Measurements from ENCODE around the gene DEFB118. TPM values are rescaled to one million over a fixed set of nuclear protein-coding genes. Genes with fewer than 3 reads are reported as not detected.

Gene DEFB118
- total and polyA plus RNA-seq, 9 donors: 0.43 TPM; not detected in 8

- H3K4me1 ChIP-seq (ENCODE audit: insufficient read depth): no peaks in the 10 kb centered on the region
- no peak overlapping the region for H3K27ac ChIP-seq
- WGBS, 3 donors: 32 to 46% (median 35%) methylated on average over 1 of the region's 1 CpG
- no peak for DNase-seq
- no peaks in the 10 kb centered on the region for H3K27me3 ChIP-seq
- H3K36me3 ChIP-seq: no peaks in the 10 kb centered on the region
- no peaks in the 10 kb centered on the region for H3K9me3 ChIP-seq
- TF ChIP-seq EP300 (IDR thresholded peaks at IDR 0.05) (no peak), CTCF (IDR thresholded peaks at IDR 0.05) (no peak)
- H3K4me3 ChIP-seq: no peak overlapping the region
- intact Hi-C loops (cut with DNase I): no loop called here
These were observed 41.6 kb downstream of the DEFB118 start for GRCh38 chr20:31410011-31410410.

GRCh38 chr20:31414381-31414780 lies 46.0 kb downstream of the DEFB118 start:
- intact Hi-C loops (cut with DNase I): no loop called here
- Histone ChIP-seq H3K36me3 (no peaks in the 10 kb centered on the region), H3K9me3 (no peaks in the 10 kb centered on the region), H3K27me3 (no peaks in the 10 kb centered on the region), H3K27ac (no peak overlapping the region), H3K4me3 (no peak overlapping the region), H3K4me1 (ENCODE audit: insufficient read depth) (no peaks in the 10 kb centered on the region)
- TF ChIP-seq EP300 (IDR thresholded peaks at IDR 0.05): no peak
- no peak for TF ChIP-seq CTCF (IDR thresholded peaks at IDR 0.05)
- TF ChIP-seq POLR2A (IDR thresholded peaks at IDR 0.05): no peak
- DNase-seq: no peak
- 63 to 73% (median 68%) methylated on average over 6 of the region's 6 CpGs for WGBS, 3 donors

GRCh38 chr20:31415653-31416052 lies 47.3 kb downstream of the DEFB118 start:
- TF ChIP-seq POLR2A (IDR thresholded peaks at IDR 0.05): no peak
- no peak for TF ChIP-seq EP300 (IDR thresholded peaks at IDR 0.05)
- intact Hi-C loops (cut with DNase I): no loop called here
- Histone ChIP-seq H3K4me1 (ENCODE audit: insufficient read depth) (no peaks in the 10 kb centered on the region), H3K27me3 (no peaks in the 10 kb centered on the region), H3K4me3 (no peak overlapping the region), H3K9me3 (no peaks in the 10 kb centered on the region), H3K36me3 (no peaks in the 10 kb centered on the region), H3K27ac (no peak overlapping the region)
- DNase-seq: no peak
- 80 to 94% (median 88%) methylated on average over 2 of the region's 2 CpGs for WGBS, 3 donors

GRCh38 chr20:31418307-31418706 lies 49.9 kb downstream of the DEFB118 start:
- no peak for TF ChIP-seq CTCF (IDR thresholded peaks at IDR 0.05)
- no peak for TF ChIP-seq POLR2A (IDR thresholded peaks at IDR 0.05)
- no peak for TF ChIP-seq EP300 (IDR thresholded peaks at IDR 0.05)
- Histone ChIP-seq H3K9me3 (no peaks in the 10 kb centered on the region), H3K36me3 (no peaks in the 10 kb centered on the region), H3K4me3 (no peak overlapping the region), H3K27me3 (no peaks in the 10 kb centered on the region), H3K4me1 (ENCODE audit: insufficient read depth) (no peaks in the 10 kb centered on the region), H3K27ac (no peak overlapping the region)
- no peak for DNase-seq
- intact Hi-C loops (cut with DNase I): no loop called here
- WGBS, 3 donors: 77 to 80% (median 78%) methylated on average over 7 of the region's 7 CpGs

Small RNA genes within 50 kb of the gene (small RNA-seq; reads per million reads assigned to genes)
- gene DEFB117 (not detected), gene RF00561 (not detected), gene RNA5SP480 (not detected)

Other genes with a start within 250 kb of the DEFB118 start
- gene DEFB115, start 110.9 kb upstream of the DEFB118 start, total RNA-seq: not detected
- gene DEFB115, start 110.9 kb upstream of the DEFB118 start, polyA plus RNA-seq: not detected
- gene DEFB116, start 60.0 kb upstream of the DEFB118 start, total RNA-seq: not detected
- not detected for gene DEFB116, start 60.0 kb upstream of the DEFB118 start, polyA plus RNA-seq
- gene DEFB119, start 22.0 kb downstream of the DEFB118 start, total RNA-seq: not detected
- not detected for gene DEFB119, start 22.0 kb downstream of the DEFB118 start, polyA plus RNA-seq
- not detected for gene DEFB121, start 37.6 kb downstream of the DEFB118 start, total RNA-seq
- gene DEFB121, start 37.6 kb downstream of the DEFB118 start, polyA plus RNA-seq: not detected
- gene DEFB123, start 72.0 kb downstream of the DEFB118 start, total RNA-seq: not detected
- not detected for gene DEFB123, start 72.0 kb downstream of the DEFB118 start, polyA plus RNA-seq
- under 1 TPM in 2 of 7 donors, not detected in 5; 0.45 to 0.62 TPM for gene DEFB124, start 106.5 kb downstream of the DEFB118 start, total RNA-seq
- under 1 TPM in 1 of 2 donors, not detected in 1; 0.82 TPM for gene DEFB124, start 106.5 kb downstream of the DEFB118 start, polyA plus RNA-seq
- 1 to 10 TPM; 1.1 to 6.5 (median 2.4) TPM for gene REM1, start 106.7 kb downstream of the DEFB118 start, total RNA-seq
- 1 to 10 TPM; 2.9 to 5.3 TPM for gene REM1, start 106.7 kb downstream of the DEFB118 start, polyA plus RNA-seq
- gene HM13, start 145.8 kb downstream of the DEFB118 start, total RNA-seq: 100 to 1,000 TPM in 3 of 7 donors, 10 to 100 TPM in 4; 30.2 to 158 (median 97.3) TPM
- 100 to 1,000 TPM in 1 of 2 donors, 10 to 100 TPM in 1; 72.6 to 129 TPM for gene HM13, start 145.8 kb downstream of the DEFB118 start, polyA plus RNA-seq
- gene ID1, start 236.7 kb downstream of the DEFB118 start, total RNA-seq: 100 to 1,000 TPM in 3 of 7 donors, 10 to 100 TPM in 4; 42.6 to 353 (median 64.2) TPM
- gene ID1, start 236.7 kb downstream of the DEFB118 start, polyA plus RNA-seq: 10 to 100 TPM; 26.0 to 86.9 TPM

Data from ovary (tissue), 9 donors.